ENCODE measurements around the gene DCPS.
"Not testable (repeated sequence)": the region's sequence is repeated elsewhere in the genome, so short reads cannot be mapped to it uniquely, and the experiment has no call there.

Gene DCPS

DNA sequence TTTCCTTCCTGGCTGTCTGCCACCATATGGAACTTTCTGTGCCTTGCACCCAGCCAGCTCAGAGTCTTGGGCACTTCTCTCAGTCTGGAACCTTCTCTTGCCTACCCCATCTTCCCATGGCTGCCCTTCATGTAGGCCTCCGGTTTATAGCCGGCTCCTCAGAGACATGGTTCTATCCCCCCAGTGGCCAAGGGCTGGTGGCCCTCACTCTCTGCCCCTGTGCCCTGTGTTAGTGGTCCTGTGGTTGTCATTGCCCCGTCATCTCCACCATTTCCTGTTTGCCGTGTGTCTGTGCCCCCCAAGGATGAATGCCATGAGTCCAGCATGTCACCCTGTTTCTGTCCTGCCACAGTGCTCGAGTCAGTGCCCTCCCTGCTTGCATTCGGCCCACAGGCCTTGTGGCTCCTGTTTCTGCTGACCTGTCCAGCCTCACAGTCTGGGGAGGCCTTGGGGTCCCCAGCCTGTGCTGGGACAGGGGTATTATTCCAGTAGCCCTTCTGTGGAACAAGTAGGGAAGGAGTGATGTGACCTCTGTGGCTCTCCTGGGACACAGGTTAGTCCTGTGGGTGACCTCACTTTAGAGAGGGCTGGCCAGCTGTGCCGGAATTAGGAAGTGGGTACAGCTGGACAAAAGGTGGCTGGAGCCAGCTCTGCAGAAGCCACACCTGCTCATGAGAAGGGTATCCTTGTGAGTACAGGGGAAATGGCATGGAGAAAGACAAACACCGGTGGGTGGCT, 82.3 kb downstream of the DCPS start:
- no peak for DNase-seq

DNA sequence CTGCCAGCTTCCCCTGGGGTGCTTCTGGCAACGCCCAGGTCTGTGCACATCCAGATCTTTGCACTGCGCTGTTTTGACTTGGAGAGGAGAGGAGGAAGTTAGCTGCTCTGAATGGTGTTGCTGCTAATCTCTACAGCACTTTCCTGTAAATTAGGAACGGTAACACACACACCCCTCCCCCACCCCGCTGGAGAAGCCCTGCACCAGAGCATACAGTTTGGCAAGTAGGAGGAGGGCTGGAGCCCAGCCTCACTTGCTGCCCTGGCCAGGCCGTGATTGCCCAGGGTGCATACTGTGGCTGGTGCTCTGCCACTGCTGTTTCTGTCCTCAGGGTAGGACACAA, 82.8 kb downstream of the DCPS start:
- not testable (repeated sequence) for DNase-seq

DNA sequence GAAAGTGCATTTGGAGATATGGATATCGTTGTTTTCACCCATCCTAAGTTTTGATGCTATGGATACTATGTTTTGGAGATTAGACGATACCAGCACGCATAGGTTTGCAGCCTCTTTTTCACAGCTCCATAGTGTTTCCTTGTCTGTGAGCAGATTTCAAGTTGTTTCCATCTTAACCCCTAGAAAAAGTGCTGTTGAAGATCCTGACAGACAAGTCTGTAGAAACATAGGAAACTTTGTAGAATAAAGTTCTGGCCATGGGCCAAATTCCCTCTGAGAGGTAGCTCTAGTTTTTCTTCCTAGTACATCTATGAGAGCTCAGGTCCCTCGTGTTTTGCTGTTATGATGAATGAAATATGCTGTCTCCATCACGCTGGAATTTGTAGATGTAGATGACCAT, 84.0 kb downstream of the DCPS start:
- DNase-seq: no peak

DNA sequence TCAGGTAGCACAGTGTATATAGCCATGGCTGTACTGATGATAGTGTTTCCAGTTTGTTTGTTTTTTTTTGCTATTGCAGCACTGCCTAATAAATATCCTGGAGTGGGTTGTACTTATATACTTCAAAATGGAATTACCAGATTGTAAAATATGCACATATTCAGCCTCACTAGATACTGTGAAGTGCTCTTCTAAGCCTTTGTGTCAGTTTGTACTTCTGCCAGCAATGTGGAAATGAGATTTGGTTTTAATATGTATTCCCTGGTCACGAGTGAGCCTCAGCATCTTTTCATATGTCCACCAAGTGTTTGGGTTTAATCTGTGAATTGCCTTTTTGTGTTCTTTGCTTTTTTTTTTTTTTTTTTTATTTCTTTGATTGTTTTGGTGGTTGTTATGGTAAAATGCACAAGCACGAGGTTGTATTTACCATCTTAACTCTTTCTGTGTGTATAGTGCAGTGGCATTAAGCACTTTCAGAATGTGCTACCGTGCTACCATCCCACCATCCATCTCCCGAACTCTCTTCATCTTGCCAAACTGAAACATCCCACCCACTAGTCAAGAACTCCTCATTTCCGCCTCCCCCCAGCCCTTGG, 86.5 kb downstream of the DCPS start:
- DNase-seq: no peak

DNA sequence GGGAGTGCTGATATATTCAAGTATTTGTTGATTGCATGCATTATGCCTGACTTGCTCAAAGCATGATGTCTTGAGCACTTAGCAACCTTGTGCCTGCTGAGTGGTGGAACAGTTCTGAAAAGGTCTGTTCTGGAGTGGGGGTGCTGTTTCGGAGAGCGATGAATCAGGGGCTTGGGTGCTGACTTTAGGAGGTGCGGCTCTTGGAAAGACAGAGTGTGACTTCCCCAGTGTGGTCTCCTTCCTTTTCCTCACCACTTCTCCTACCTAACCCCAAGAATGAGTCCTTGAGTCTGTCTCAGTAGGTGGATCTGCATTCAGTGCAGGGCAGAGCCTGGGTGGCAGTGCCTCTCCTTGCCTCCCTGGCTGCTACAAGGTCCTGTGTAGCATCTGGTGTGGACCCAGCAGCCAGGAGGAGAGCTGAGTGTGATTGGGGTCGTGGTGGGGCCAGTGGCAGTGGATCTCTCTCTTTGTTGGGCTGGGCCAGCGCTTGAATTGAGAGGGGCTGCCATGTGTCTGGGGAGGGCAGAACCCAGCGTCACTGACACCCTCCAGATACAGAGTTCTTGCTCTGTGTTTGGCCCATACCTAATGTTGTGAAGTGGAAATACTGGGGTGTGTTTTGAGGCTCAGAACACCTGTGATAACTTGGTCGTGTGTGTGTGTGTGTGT, 87.6 kb downstream of the DCPS start:
- DNase-seq: no peak

DNA sequence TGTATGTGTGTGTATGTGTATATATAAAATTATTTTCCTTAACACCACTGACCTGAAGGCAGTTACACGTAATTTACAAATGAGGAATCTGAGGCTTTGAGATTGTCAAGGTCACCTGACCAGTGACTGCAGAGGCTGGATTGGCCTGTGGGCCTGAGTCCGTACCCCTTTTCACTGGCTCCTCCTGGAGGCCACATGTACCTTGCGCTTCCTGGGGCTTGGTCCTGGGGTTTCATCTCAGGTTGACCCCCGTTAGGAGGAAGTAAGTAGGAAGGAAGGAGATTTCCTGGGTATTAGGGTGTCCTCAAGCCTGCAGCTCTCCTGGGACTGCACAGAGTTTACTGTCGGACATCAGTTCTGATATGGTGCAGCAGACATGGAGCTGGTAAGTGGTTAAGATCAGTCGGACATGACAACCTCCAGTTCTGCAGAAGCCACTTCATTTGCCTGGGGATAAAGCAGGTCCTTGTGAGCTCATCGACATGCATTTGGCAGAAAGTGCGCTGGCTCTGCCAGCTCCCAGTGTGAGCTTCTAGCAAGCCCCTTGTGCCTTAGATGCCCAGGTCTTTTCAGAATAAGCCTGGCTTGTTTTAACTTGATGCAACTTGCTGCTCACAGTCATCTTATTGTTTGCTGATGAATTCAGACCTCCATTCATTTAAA, 88.2 kb downstream of the DCPS start:
- DNase-seq: no peak

DNA sequence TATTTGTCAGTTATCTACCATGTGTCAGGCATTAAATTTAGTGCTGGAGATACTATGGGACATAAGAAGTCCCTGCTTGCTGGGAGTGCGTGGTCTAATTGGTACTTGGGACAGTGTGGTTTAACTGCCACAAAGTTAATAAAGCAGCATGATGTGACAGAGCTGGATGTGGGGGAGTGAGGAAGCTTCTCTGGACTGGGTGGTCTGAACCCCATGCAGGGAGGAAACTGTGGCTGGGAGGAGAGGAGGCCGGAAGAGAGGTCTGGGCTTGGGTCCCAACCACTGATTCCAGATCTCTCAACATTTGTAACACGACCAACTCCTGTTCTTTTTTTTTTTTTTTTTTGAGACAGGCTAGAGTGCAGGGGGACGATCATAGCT, 88.8 kb downstream of the DCPS start:
- no peak for DNase-seq

DNA sequence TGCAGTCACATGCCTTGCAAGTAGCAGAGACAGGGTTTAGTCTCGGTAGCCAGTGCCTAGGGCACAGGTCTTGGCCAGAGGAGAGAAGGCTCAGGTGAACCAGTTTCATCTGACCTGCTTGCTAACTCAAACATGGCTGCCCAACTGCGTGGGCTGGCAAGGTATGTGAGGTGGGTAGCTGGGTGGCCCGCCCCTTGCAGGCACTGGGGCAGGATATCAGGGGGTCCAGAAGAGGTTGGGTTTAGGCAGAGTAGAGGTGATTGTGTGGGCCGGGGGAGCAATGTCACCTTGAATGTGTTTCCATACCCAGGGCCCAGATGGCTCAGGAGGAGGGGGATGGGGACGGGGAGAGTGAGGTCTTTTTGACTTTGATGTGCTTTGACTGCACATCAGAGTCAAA, 89.3 kb downstream of the DCPS start:
- no peak for DNase-seq

DNA sequence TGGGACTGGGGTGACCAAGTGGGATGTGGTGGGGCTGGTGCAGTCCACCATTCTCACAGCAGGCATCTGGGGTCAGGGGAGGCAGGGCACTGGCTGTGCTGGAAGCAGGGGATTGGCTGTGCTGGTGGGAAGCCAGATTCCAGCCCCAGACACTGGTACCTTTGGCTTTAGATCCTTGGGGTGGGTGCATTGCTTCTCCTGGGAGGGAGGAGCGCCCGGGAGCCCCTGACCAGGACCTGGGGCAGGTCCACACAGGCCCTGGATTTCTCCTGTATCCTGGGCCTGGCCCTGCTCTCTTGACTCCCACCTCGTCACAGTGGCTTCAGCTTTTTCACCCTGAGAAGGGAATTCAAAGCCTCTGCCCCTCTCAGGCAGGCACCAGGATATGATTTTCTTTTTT, 90.2 kb downstream of the DCPS start:
- DNase-seq: no peak

DNA sequence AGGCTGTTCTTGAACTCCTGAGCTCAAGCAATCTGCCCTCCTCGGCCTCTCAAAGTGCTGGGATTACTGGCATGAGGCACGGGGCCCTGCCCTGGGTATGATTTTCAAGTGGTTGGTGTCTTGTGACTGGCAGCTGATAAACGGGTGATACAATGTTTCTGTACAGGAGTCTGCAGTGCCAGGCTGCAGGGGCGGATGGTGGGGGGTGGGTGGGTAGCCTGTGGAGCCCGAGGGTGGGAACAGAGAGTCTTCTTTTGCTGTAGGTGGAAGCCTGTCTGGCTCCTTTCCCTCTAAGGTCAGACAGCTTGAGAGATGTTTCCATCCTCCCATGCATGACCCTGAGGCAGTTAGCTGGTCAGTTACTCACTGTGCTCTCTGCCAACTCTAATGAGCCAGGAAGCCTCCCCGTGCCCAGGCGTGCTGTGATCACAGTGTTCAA, 90.8 kb downstream of the DCPS start:
- DNase-seq: not testable (repeated sequence)

Measured in activated CD4-positive, alpha-beta T cell treated with anti-CD3 and anti-CD28 coated beads, Interleukin-2, amount 50 U/mL, for 16 hours (primary cell).